Skin epidermis (tissue), 12 donors: ENCODE results near the gene TOLLIP.
"Not testable (repeated sequence)": the region's sequence is repeated elsewhere in the genome, so short reads cannot be mapped to it uniquely, and the experiment has no call there.

Experiments
- H3K27ac ChIP-seq, 21 experiments: fragments of 200-600 bp; sonication (generic) in 11 of 21; one replicate each; pipeline ENCODE4 v1.5.0; 2020; ENCODE audit warnings: mild to moderate bottlenecking in 3 of 21, inconsistent platforms in 2 of 21, moderate library complexity in 2 of 21
- H3K4me3 ChIP-seq, 7 experiments: fragments of 200-600 bp; sonication (generic) in 2 of 7; one replicate each; pipeline ENCODE4 v1.5.0; 2020; ENCODE audit warnings: inconsistent platforms in 2 of 7, mild to moderate bottlenecking in 2 of 7, moderate library complexity in 1 of 7

Gene TOLLIP

DNA sequence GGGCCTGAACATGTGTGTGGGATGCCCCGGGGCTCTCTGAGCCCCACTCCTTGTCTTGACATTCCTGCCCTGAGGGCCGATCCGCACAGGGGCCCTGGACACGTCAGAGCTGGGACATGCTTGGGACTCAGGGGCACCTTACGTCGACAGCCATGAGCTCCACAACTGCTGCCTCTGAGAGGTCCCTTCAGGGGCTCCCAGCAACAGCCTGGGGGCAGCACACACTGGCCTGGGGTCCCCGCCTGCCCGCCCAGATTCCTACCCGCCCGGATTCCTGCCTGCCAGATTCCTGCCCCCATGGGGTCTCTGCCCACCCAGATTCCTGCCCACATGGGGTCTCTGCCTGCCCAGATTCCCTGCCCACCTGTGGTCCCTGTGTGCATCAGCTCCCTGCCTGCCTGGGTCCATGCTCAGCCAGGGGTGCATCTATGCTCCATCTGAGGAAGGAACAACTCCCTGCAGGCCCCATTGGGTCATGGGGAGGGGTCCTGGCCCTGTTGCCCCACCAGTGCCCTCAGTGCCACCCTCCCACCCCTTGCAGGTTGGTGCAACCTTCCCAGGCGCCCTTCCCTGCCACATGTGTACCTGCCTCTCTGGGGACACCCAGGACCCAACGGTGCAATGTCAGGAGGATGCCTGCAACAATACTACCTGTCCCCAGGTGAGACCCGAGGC, 50.9 kb downstream of the TOLLIP start:
- Histone ChIP-seq H3K4me3 (no peak overlapping the region), H3K27ac (no peak overlapping the region)

DNA sequence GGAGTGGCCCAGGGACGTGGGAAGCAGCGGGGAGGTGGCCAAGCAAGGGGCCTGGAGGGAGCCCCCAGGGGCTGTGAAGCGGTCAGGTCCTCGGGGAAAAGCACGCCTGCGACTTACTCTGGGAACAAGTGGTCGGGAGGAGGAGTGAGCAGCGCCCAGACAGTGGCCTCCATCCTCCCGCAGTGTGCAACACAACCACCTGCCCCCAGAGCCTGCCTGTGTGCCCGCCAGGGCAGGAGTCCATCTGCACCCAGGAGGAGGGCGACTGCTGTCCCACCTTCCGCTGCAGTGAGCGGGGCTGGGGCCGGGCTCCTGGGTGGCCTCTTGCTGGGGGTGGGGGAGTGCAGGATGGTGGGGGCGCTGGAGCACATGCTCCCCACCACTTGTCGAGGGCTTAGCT, 51.5 kb downstream of the TOLLIP start:
- Histone ChIP-seq H3K4me3 (no peak overlapping the region), H3K27ac (no peak overlapping the region)

DNA sequence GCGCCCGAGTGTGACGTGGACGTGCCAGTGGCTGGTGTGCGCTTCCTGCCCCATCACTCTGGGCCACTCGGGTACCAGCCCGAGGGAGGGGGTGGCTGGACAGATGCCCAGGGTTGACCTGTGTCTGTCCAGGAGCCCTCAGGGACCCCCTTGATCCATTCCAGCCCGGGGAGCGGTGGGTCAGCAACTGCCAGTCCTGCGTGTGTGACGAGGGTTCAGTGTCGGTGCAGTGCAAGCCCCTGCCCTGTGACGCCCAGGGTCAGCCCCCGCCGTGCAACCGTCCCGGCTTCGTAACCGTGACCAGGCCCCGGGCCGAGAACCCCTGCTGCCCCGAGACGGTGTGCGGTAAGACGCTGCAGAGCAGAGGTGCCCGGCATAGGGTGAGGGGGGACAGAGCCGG, 52.1 kb downstream of the TOLLIP start:
- H3K4me3 ChIP-seq: no peak overlapping the region
- no peak overlapping the region for H3K27ac ChIP-seq

DNA sequence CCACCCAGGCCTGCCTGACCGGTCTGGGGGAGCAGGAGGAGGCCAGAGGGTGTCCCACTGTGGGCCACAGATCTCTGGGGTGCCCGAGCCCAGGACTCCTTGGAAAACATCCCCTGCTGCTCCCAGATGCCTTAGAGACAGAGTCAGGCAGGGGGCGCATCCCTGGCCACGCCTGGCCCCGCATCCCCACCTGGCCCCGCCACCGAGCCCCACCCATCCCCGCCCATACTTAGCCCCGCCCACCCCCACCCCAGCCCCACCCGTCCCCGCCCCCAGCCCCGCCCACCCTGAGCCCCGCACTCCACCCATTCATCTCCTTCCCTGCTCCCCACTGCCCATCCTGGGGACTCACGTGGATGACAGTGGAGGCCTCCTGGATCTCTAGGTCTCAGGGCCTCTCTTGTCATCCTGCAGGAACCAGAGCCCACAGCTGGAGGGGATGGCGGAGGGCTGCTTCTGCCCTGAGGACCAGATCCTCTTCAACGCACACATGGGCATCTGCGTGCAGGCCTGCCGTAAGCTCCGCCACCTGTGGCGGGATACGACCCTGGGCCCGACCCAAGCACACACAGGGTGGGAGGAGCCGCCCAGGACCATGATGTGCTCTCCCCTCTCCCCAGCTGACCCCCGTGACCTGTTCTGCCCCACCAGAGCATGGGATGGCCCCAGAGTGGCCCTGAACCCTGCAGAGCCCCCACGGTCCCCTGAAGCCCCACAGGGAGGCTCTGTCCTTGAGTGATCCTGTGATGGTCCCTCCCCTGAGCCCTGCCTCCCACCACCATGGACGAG, 53.0 kb downstream of the TOLLIP start:
- H3K27ac ChIP-seq: no peak overlapping the region
- H3K4me3 ChIP-seq: no peak overlapping the region

DNA sequence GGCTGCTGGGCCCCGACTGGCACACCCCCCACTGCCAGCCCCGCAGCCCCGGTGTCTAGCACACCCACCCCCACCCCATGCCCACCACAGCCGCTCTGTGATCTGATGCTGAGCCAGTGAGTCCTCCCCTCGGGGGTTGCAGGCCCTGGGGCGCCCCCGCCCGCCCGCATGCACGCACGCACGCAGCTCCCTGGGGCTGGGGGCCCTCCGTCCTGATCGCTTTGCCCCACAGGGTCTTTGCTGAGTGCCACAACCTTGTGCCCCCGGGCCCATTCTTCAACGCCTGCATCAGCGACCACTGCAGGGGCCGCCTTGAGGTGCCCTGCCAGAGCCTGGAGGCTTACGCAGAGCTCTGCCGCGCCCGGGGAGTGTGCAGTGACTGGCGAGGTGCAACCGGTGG, 54.3 kb downstream of the TOLLIP start:
- Histone ChIP-seq H3K27ac (no peak overlapping the region), H3K4me3 (no peak overlapping the region)

DNA sequence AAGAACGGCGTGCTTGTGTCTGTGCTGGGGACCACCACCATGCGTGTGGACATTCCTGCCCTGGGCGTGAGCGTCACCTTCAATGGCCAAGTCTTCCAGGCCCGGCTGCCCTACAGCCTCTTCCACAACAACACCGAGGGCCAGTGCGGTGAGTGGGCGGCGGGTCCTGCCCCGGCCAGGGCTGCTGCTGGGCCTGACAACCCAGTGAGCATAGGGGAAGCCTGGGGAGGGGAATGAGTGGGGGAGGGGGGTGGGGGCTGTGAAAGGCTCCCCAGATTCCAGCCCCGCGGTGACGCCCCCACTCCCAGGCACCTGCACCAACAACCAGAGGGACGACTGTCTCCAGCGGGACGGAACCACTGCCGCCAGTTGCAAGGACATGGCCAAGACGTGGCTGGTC, 54.7 kb downstream of the TOLLIP start:
- Histone ChIP-seq H3K4me3 (no peak overlapping the region), H3K27ac (no peak overlapping the region)

DNA sequence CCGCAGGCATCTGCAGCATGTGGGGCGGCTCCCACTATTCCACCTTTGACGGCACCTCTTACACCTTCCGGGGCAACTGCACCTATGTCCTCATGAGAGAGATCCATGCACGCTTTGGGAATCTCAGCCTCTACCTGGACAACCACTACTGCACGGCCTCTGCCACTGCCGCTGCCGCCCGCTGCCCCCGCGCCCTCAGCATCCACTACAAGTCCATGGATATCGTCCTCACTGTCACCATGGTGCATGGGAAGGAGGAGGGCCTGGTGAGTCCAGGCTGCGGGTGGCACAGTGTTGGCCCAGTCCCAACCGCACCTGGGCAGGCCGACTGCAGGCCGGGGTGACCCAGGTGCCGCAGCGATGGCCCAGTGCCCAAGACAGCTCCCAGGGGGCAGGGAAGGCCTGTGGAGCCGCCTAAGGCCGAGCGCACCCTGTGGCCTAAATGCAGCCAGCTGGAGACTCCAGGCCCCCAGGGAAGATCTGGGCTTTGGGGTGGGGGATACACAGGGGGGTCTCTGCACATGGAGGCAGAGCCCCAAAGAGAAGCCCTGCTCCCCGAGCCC, 55.3 kb downstream of the TOLLIP start:
- Histone ChIP-seq H3K27ac (no peak overlapping the region), H3K4me3 (no peak overlapping the region)

DNA sequence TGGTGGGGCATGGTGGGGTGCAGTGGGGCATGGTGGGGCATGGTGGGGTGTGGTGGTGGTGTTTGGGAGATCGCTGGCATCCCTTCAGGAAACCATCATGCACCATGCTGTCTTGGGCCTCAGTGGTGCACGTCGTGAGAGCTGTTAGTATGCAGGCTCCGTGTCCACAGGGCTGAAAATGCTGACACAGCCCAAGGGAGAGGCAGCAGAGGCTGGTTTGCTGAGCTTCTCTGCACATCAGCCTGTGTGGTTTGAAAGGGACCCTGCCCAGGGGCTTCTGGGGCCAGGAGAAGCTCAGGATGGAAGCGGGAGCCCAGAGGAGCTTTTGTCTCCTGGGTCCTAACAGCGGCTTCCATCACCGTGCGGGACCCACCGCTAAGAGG, 56.3 kb downstream of the TOLLIP start:
- Histone ChIP-seq H3K4me3 (no peak overlapping the region), H3K27ac (no peak overlapping the region)

DNA sequence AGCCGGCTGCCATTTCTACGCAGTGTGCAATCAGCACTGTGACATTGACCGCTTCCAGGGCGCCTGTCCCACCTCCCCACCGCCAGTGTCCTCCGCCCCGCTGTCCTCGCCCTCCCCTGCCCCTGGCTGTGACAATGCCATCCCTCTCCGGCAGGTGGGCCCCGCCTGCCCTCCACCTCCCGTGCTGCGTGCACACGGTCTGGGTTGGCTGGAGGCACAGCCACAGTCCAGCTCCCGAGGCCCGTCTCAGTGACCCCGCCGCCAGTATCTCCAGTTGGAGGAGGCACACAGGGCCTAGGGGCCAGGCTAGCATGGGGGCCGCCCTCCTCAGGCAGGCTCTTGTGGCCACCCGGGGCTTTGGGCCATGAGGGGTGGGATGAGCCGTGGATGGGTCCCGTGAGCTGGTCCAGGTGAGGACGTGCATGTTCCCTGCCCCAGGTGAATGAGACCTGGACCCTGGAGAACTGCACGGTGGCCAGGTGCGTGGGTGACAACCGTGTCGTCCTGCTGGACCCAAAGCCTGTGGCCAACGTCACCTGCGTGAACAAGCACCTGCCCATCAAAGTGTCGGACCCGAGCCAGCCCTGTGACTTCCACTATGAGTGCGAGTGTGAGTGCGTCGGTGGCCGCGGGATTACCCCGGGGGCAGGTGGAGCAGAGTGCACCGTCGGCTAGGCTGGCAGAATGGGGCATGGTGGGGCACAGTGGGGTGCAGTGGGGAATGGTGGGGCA, 56.9 kb downstream of the TOLLIP start:
- no peak overlapping the region for H3K27ac ChIP-seq
- no peak overlapping the region for H3K4me3 ChIP-seq

DNA sequence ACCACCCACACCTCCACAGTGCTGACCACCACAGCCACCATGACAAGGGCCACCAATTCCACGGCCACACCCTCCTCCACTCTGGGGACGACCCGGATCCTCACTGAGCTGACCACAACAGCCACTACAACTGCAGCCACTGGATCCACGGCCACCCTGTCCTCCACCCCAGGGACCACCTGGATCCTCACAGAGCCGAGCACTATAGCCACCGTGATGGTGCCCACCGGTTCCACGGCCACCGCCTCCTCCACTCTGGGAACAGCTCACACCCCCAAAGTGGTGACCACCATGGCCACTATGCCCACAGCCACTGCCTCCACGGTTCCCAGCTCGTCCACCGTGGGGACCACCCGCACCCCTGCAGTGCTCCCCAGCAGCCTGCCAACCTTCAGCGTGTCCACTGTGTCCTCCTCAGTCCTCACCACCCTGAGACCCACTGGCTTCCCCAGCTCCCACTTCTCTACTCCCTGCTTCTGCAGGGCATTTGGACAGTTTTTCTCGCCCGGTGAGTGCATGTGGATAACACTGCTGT, 58.1 kb downstream of the TOLLIP start:
- H3K4me3 ChIP-seq: no peak overlapping the region

DNA sequence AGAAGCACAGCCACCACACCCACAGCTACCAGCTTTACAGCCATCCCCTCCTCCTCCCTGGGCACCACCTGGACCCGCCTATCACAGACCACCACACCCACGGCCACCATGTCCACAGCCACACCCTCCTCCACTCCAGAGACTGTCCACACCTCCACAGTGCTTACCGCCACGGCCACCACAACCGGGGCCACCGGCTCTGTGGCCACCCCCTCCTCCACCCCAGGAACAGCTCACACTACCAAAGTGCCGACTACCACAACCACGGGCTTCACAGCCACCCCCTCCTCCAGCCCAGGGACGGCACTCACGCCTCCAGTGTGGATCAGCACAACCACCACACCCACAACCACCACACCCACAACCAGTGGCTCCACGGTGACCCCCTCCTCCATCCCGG, 59.0 kb downstream of the TOLLIP start:
- H3K27ac ChIP-seq, H3K4me3 ChIP-seq: not testable (repeated sequence)

More for the DNA sequence above, 58.1 kb downstream of the TOLLIP start:
- H3K27ac ChIP-seq: no peak overlapping the region

DNA sequence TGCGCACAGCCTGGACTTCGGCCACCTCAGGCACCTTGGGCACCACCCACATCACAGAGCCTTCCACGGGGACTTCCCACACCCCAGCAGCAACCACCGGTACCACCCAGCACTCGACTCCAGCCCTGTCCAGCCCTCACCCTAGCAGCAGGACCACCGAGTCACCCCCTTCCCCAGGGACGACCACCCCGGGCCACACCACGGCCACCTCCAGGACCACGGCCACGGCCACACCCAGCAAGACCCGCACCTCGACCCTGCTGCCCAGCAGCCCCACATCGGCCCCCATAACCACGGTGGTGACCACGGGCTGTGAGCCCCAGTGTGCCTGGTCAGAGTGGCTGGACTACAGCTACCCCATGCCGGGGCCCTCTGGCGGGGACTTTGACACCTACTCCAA, 60.5 kb downstream of the TOLLIP start:
- not testable (repeated sequence) for H3K4me3 ChIP-seq, H3K27ac ChIP-seq

DNA sequence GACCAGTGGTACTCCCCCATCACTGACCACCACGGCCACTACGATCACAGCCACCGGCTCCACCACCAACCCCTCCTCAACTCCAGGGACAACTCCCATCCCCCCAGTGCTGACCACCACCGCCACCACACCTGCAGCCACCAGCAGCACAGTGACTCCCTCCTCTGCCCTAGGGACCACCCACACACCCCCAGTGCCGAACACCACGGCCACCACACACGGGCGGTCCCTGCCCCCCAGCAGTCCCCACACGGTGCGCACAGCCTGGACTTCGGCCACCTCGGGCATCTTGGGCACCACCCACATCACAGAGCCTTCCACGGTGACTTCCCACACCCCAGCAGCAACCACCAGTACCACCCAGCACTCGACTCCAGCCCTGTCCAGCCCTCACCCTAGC, 62.4 kb downstream of the TOLLIP start:
- not testable (repeated sequence) for H3K4me3 ChIP-seq, H3K27ac ChIP-seq

DNA sequence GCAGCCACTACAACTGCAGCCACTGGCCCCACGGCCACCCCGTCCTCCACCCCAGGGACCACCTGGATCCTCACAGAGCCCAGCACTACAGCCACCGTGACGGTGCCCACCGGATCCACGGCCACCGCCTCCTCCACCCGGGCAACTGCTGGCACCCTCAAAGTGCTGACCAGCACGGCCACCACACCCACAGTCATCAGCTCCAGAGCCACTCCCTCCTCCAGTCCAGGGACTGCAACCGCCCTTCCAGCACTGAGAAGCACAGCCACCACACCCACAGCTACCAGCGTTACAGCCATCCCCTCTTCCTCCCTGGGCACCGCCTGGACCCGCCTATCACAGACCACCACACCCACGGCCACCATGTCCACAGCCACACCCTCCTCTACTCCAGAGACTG, 63.1 kb downstream of the TOLLIP start:
- not testable (repeated sequence) for H3K27ac ChIP-seq, H3K4me3 ChIP-seq

DNA sequence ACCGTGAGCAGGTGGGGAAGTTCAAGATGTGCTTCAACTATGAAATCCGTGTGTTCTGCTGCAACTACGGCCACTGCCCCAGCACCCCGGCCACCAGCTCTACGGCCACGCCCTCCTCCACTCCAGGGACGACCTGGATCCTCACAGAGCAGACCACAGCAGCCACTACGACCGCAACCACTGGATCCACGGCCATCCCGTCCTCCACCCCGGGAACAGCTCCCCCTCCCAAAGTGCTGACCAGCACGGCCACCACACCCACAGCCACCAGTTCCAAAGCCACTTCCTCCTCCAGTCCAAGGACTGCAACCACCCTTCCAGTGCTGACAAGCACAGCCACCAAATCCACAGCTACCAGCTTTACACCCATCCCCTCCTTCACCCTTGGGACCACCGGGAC, 63.7 kb downstream of the TOLLIP start:
- H3K4me3 ChIP-seq, H3K27ac ChIP-seq: not testable (repeated sequence)

DNA sequence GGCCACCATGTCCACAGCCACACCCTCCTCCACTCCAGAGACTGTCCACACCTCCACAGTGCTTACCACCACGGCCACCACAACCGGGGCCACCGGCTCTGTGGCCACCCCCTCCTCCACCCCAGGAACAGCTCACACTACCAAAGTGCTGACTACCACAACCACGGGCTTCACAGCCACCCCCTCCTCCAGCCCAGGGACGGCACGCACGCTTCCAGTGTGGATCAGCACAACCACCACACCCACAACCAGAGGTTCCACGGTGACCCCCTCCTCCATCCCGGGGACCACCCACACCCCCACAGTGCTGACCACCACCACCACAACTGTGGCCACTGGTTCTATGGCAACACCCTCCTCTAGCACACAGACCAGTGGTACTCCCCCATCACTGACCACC, 64.9 kb downstream of the TOLLIP start:
- H3K4me3 ChIP-seq, H3K27ac ChIP-seq: not testable (repeated sequence)

DNA sequence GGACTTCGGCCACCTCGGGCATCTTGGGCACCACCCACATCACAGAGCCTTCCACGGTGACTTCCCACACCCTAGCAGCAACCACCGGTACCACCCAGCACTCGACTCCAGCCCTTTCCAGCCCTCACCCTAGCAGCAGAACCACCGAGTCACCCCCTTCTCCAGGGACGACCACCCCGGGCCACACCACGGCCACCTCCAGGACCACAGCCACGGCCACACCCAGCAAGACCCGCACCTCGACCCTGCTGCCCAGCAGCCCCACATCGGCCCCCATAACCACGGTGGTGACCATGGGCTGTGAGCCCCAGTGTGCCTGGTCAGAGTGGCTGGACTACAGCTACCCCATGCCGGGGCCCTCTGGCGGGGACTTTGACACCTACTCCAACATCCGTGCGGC, 65.9 kb downstream of the TOLLIP start:
- H3K27ac ChIP-seq, H3K4me3 ChIP-seq: not testable (repeated sequence)

DNA sequence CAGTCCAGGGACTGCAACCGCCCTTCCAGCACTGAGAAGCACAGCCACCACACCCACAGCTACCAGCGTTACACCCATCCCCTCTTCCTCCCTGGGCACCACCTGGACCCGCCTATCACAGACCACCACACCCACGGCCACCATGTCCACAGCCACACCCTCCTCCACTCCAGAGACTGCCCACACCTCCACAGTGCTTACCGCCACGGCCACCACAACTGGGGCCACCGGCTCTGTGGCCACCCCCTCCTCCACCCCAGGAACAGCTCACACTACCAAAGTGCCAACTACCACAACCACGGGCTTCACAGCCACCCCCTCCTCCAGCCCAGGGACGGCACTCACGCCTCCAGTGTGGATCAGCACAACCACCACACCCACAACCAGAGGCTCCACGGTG, 66.7 kb downstream of the TOLLIP start:
- H3K27ac ChIP-seq, H3K4me3 ChIP-seq: not testable (repeated sequence)

DNA sequence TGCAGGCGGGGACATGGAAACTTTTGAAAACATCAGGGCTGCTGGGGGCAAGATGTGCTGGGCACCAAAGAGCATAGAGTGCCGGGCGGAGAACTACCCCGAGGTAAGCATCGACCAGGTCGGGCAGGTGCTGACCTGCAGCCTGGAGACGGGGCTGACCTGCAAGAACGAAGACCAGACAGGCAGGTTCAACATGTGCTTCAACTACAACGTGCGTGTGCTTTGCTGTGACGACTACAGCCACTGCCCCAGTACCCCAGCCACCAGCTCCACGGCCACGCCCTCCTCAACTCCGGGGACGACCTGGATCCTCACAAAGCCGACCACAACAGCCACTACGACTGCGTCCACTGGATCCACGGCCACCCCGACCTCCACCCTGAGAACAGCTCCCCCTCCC, 67.1 kb downstream of the TOLLIP start:
- Histone ChIP-seq H3K27ac (no peak overlapping the region), H3K4me3 (no peak overlapping the region)

DNA sequence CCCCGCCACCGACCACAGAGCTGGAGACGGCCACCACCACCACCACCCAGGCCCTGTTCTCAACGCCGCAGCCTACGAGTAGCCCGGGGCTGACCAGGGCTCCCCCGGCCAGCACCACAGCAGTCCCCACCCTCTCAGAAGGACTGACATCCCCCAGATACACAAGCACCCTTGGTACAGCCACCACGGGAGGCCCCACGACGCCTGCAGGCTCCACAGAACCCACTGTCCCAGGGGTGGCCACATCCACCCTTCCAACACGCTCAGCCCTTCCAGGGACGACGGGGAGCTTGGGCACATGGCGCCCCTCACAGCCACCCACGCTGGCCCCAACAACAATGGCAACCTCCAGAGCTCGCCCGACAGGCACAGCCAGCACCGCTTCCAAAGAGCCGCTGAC, 67.7 kb downstream of the TOLLIP start:
- Histone ChIP-seq H3K4me3 (no peak overlapping the region), H3K27ac (no peak overlapping the region)

DNA sequence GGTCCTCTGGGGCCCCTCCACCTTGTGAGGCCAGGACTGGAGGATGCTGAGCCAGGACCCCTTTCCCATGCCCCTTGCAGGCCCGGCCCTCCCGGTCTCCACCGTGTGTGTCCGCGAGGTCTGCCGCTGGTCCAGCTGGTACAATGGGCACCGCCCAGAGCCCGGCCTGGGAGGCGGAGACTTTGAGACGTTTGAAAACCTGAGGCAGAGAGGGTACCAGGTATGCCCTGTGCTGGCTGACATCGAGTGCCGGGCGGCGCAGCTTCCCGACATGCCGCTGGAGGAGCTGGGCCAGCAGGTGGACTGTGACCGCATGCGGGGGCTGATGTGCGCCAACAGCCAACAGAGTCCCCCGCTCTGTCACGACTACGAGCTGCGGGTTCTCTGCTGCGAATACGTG, 68.7 kb downstream of the TOLLIP start:
- no peak overlapping the region for H3K27ac ChIP-seq
- H3K4me3 ChIP-seq: no peak overlapping the region
